ENCODE measurements around the gene CYB5B.

GRCh38 chr16:69485361-69485760, 60.9 kb downstream of the CYB5B start:
- TF ChIP-seq ELF4 (IDR thresholded peaks at IDR 0.05) = no peak
- TF ChIP-seq BHLHE40 (IDR thresholded peaks at IDR 0.05; ENCODE audit: borderline replicate concordance) = no peak
- no peak for TF ChIP-seq FOXA1 (IDR thresholded peaks at IDR 0.05)
- no peak for TF ChIP-seq NFRKB (IDR thresholded peaks at IDR 0.05)
- TF ChIP-seq TARDBP (IDR thresholded peaks at IDR 0.05) = no peak
- TF ChIP-seq FOXM1 (IDR thresholded peaks at IDR 0.05; ENCODE audit: borderline replicate concordance) = no peak
- TF ChIP-seq SP1 (IDR thresholded peaks at IDR 0.05) = no peak
- TF ChIP-seq, protein P1, sequence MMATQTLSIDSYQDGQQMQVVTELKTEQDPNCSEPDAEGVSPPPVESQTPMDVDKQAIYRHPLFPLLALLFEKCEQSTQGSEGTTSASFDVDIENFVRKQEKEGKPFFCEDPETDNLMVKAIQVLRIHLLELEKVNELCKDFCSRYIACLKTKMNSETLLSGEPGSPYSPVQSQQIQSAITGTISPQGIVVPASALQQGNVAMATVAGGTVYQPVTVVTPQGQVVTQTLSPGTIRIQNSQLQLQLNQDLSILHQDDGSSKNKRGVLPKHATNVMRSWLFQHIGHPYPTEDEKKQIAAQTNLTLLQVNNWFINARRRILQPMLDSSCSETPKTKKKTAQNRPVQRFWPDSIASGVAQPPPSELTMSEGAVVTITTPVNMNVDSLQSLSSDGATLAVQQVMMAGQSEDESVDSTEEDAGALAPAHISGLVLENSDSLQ (IDR thresholded peaks at IDR 0.05) = no peak
- TF ChIP-seq FOXK2 (IDR thresholded peaks at IDR 0.05) = no peak
- no peak for TF ChIP-seq LEF1 (IDR thresholded peaks at IDR 0.05; ENCODE audit: borderline replicate concordance)
